Right lobe of liver (tissue), 6 donors: Measurements from ENCODE around the gene GDAP2. TPM values are rescaled to one million over a fixed set of nuclear protein-coding genes. Genes with fewer than 3 reads are reported as not detected.

Source experiments
- ATAC-seq, 4 donors: fragments of 200-7000 bp; cut with Tn5 transposase; one replicate each; pipeline ENCODE4 v1.9.1; 2020; ENCODE audit warnings: mild to moderate bottlenecking in 4 of 4, moderate library complexity in 4 of 4
- DNase-seq, 3 donors: peaks; one replicate each; pipeline ENCODE4 v3.0.0-alpha.2; 2020
- H3K27ac ChIP-seq, 3 donors: fragments of 200-600 bp; one replicate each; pipeline ENCODE4 v1.8.0; 2022
- H3K27me3 ChIP-seq, 2 donors: fragments of 200-600 bp; one replicate each; pipeline ENCODE4 v1.8.0; 2022
- H3K36me3 ChIP-seq, 4 donors: fragments of 200-600 bp; sonication (generic) in 1 of 4; one replicate each; pipeline versions ENCODE4 v1.5.1 to v1.8.0; 2017 to 2022; ENCODE audit warnings: control low read depth in 1 of 4
- H3K4me1 ChIP-seq, 4 donors: fragments of 200-600 bp; sonication (generic) in 1 of 4; one replicate each; pipeline versions ENCODE4 v1.5.1 to v1.8.0; 2017 to 2022; ENCODE audit warnings: control low read depth in 1 of 4
- H3K4me3 ChIP-seq, 3 donors: fragments of 200-600 bp; one replicate each; pipeline ENCODE4 v1.8.0; 2022
- H3K9me3 ChIP-seq, 4 donors: fragments of 200-600 bp; sonication (generic) in 1 of 4; one replicate each; pipeline versions ENCODE4 v1.5.1 to v1.8.0; 2017 to 2022; ENCODE audit warnings: control low read depth in 1 of 4
- POLR2A ChIP-seq: fragments of 450-650 bp; IDR thresholded peaks from one replicate; pipeline ENCODE4 v1.6.1; 2017; ENCODE audit warnings: antibody characterized with exemption, mild to moderate bottlenecking
- WGBS: methylation state at CpG from one replicate; pipeline ENCODE4 v1.1.6; 2018; ENCODE audit warnings: low coverage, low lambda C conversion rate; ENCODE audit not compliant: insufficient coverage; ENCODE audit errors: missing lambda C conversion rate; 5-methylcytosine and 5-hydroxymethylcytosine counted together
- intact Hi-C, 2 donors: fragments of 100-400 bp; cut with DNase I; formaldehyde crosslinking; loops; one replicate each; pipeline versions ENCODE4 v1.11.2 to v1.14.1; 2022
- total RNA-seq, 6 experiments: library from RNA; depleted of rRNA in 2 of 6; stranded (reverse); fragments of >200 nt in 2 of 6; fragmentation: NEBNext Ultra II Directional in 3 of 6; extraction: Animal tissue kit (Norgen Biotek cat#: 25700) in 3 of 6; gene quantifications; one replicate each; pipeline versions ENCODE4 v1.1.0 to v1.2.4, GENCODE V29; 2016 to 2023
- TF ChIP-seq, protein P1 (sequence below), 4 donors: fragments of 200-600 bp in 3 of 4; fragments of 450-650 bp in 1 of 4; IDR thresholded peaks; one replicate each; pipeline versions ENCODE4 v1.5.1 to v1.8.0; 2016 to 2022; ENCODE audit warnings: antibody characterized with exemption in 4 of 4, mild to moderate bottlenecking in 2 of 4
- donor health status: DM: no; HTN: yes; CAD: no.
- donor health status: DM: no; HTN: no; CAD: no.
- donor health status: DM: no; HTN: no; CAD: no.
- donor health status: DM: no; HTN: yes; CAD: no.
- donor health status: DM: no; HTN: yes; CAD: no.

The GDAP2 gene
- total RNA-seq, 6 experiments from 2014 or later, result 11.3 to 16.2 (median 13.2) TPM

DNA sequence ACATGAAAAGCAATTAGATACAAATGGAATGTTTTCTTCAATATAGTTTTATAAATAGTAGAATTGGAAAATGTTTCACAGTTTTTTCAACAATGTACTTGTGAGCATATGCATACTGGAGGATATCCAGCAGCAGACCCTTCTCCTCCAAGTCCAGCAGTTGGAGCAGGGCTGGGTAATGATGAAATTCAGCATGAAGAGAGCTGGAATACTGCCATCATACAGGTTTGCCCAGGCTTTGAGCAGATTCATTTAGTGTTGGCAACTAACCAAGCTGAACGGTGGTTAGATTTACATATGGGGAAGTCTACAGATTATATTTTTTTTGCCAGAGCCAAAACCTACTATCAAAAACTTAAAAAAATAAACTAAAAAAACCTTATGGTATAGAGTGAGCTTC is 38.5 kb upstream of the GDAP2 start:
- TF ChIP-seq, protein P1, sequence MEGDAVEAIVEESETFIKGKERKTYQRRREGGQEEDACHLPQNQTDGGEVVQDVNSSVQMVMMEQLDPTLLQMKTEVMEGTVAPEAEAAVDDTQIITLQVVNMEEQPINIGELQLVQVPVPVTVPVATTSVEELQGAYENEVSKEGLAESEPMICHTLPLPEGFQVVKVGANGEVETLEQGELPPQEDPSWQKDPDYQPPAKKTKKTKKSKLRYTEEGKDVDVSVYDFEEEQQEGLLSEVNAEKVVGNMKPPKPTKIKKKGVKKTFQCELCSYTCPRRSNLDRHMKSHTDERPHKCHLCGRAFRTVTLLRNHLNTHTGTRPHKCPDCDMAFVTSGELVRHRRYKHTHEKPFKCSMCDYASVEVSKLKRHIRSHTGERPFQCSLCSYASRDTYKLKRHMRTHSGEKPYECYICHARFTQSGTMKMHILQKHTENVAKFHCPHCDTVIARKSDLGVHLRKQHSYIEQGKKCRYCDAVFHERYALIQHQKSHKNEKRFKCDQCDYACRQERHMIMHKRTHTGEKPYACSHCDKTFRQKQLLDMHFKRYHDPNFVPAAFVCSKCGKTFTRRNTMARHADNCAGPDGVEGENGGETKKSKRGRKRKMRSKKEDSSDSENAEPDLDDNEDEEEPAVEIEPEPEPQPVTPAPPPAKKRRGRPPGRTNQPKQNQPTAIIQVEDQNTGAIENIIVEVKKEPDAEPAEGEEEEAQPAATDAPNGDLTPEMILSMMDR (IDR thresholded peaks at IDR 0.05), result no peak
- TF ChIP-seq POLR2A, result no peak
- no peak for ATAC-seq
- Histone ChIP-seq H3K4me1 (no peaks in the 10 kb centered on the region), H3K27ac (no peak overlapping the region), H3K36me3 (peaks cover 0 to 13% (median 0%) of the 10 kb centered on the region in 4 donors), H3K9me3 (no peaks in the 10 kb centered on the region), H3K27me3 (no peaks in the 10 kb centered on the region), H3K4me3 (no peak overlapping the region)
- intact Hi-C loops, result no loop called here
- WGBS, result 5% methylated on average over 1 of the region's 1 CpG
- DNase-seq, result no peak

DNA sequence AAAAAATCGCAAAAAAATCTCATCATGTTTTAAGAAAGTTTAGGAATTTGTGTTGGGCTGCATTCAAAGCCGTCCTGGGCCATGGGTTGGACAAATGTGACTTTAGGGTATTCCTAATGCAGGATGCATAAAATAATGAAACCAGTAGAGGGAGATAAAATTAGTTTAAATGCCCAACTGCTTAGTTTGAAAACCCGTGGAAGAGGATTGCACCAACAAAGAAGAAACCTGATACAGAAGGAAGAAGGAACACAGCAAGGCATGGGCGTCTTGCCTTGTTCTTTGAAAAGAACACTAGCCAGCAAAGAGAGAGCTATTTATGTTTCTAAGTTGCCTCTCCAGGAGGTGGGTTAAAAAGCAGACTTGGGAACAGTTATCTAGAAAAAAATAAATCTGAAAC is 38.1 kb upstream of the GDAP2 start:
- intact Hi-C loops, result no loop called here
- no peaks in the 10 kb centered on the region for H3K27me3 ChIP-seq
- DNase-seq, result no peak
- H3K4me1 ChIP-seq, result no peaks in the 10 kb centered on the region
- no peak overlapping the region for H3K27ac ChIP-seq
- WGBS, result 54% methylated on average over 4 of the region's 4 CpGs
- H3K4me3 ChIP-seq, result no peak overlapping the region
- TF ChIP-seq, protein P1 (IDR thresholded peaks at IDR 0.05), result peak in 2 of 4 donors; percentile 13 to 18
- no peak for TF ChIP-seq POLR2A
- H3K9me3 ChIP-seq, result no peaks in the 10 kb centered on the region
- H3K36me3 ChIP-seq, result peaks cover 0 to 13% (median 0%) of the 10 kb centered on the region in 4 donors
- peak in 1 of 4 donors; percentile 28 for ATAC-seq

GRCh38 chr1:117964290-117965038 is 35.0 kb upstream of the GDAP2 start:
- DNase-seq, result no peak
- no peak for ATAC-seq
- Histone ChIP-seq H3K27me3 (no peaks in the 10 kb centered on the region), H3K9me3 (no peaks in the 10 kb centered on the region), H3K4me3 (no peak overlapping the region), H3K4me1 (no peaks in the 10 kb centered on the region), H3K27ac (no peak overlapping the region), H3K36me3 (peaks cover 0 to 23% (median 13%) of the 10 kb centered on the region in 4 donors)
- TF ChIP-seq POLR2A, result no peak
- intact Hi-C loops, result no loop called here
- 76% methylated on average over 3 of the region's 3 CpGs for WGBS

GRCh38 chr1:117959364-117959763 is 29.9 kb upstream of the GDAP2 start:
- ATAC-seq, result no peak
- intact Hi-C loops, result no loop called here
- Histone ChIP-seq H3K27ac (no peak overlapping the region), H3K27me3 (no peaks in the 10 kb centered on the region), H3K4me3 (no peak overlapping the region), H3K9me3 (no peaks in the 10 kb centered on the region), H3K36me3 (peaks cover 0 to 68% (median 31%) of the 10 kb centered on the region in 4 donors), H3K4me1 (no peaks in the 10 kb centered on the region)
- WGBS, result 77% methylated on average over 3 of the region's 3 CpGs
- TF ChIP-seq, protein P1 (IDR thresholded peaks at IDR 0.05), result no peak
- no peak for TF ChIP-seq POLR2A
- no peak for DNase-seq

DNA sequence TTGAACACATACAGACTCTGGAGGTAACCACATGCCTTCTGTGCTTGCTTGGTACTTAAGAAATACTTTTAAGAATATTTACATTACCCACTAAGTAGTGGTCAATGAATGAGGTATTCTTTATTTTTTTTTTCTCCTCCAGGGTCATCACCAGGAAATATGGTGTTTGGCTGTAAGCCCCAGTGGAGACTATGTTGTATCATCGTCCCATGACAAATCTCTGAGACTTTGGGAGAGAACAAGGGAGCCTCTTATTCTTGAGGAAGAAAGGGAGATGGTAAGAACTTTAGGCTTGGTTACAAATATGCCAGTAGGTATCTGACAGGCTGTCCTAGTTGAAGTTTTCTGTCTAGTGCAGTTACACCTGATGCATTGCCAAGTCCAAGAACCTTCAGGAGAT is 23.0 kb upstream of the GDAP2 start:
- H3K36me3 ChIP-seq, result peaks cover 9 to 90% (median 48%) of the 10 kb centered on the region in 4 donors
- 63% methylated on average over 1 of the region's 1 CpG for WGBS
- H3K4me3 ChIP-seq, result no peak overlapping the region
- TF ChIP-seq, protein P1 (IDR thresholded peaks at IDR 0.05), result no peak
- no peak for TF ChIP-seq POLR2A
- DNase-seq, result no peak
- no peaks in the 10 kb centered on the region for H3K27me3 ChIP-seq
- intact Hi-C loops, result no loop called here
- H3K4me1 ChIP-seq, result no peaks in the 10 kb centered on the region
- H3K9me3 ChIP-seq, result no peaks in the 10 kb centered on the region
- H3K27ac ChIP-seq, result no peak overlapping the region
- no peak for ATAC-seq
